Measurements from ENCODE around the gene ATP5F1B.

DNA sequence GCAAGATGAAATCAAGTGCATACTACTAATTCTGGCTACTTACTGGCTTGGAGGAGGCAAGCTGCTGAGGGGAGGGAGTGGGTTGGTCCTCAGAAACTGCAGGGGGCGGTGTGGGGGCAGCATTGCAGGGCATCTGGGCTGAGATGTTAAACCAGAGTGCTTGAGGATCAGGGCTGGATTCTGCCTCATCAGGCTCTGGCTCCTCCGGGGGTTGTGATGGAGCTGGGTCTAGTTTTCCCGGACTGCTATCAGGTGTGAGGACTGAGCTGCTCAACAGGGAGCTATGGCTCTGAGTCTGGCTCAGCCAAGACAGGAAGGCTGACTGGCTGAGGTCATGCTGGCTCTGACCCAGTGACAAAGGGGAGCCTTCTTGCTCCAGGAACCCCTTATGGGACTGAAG lies 44.3 kb downstream of the ATP5F1B start:
- no peak for TF ChIP-seq EP300 (IDR thresholded peaks at IDR 0.05; ENCODE audit: borderline replicate concordance)
- TF ChIP-seq RAD21 (IDR thresholded peaks at IDR 0.05; ENCODE audit: low read depth), result peak; percentile 20; the same call in 1 of the 2 replicates
- TF ChIP-seq, protein P1, sequence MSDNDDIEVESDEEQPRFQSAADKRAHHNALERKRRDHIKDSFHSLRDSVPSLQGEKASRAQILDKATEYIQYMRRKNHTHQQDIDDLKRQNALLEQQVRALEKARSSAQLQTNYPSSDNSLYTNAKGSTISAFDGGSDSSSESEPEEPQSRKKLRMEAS (IDR thresholded peaks at IDR 0.05), result no peak
- TF ChIP-seq YY1 (IDR thresholded peaks at IDR 0.05; ENCODE audit: low read depth), result no peak
- no peak for TF ChIP-seq CREB1 (IDR thresholded peaks at IDR 0.05; ENCODE audit: low read depth)
- TF ChIP-seq, protein P2, sequence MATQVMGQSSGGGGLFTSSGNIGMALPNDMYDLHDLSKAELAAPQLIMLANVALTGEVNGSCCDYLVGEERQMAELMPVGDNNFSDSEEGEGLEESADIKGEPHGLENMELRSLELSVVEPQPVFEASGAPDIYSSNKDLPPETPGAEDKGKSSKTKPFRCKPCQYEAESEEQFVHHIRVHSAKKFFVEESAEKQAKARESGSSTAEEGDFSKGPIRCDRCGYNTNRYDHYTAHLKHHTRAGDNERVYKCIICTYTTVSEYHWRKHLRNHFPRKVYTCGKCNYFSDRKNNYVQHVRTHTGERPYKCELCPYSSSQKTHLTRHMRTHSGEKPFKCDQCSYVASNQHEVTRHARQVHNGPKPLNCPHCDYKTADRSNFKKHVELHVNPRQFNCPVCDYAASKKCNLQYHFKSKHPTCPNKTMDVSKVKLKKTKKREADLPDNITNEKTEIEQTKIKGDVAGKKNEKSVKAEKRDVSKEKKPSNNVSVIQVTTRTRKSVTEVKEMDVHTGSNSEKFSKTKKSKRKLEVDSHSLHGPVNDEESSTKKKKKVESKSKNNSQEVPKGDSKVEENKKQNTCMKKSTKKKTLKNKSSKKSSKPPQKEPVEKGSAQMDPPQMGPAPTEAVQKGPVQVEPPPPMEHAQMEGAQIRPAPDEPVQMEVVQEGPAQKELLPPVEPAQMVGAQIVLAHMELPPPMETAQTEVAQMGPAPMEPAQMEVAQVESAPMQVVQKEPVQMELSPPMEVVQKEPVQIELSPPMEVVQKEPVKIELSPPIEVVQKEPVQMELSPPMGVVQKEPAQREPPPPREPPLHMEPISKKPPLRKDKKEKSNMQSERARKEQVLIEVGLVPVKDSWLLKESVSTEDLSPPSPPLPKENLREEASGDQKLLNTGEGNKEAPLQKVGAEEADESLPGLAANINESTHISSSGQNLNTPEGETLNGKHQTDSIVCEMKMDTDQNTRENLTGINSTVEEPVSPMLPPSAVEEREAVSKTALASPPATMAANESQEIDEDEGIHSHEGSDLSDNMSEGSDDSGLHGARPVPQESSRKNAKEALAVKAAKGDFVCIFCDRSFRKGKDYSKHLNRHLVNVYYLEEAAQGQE (IDR thresholded peaks at IDR 0.05; ENCODE audit: low read depth), result no peak
- no peak for TF ChIP-seq EGR1 (IDR thresholded peaks at IDR 0.05)
- no peak for TF ChIP-seq ZBTB7A (IDR thresholded peaks at IDR 0.05; ENCODE audit: low read depth)
- TF ChIP-seq TAF1 (IDR thresholded peaks at IDR 0.05; ENCODE audit: low read depth), result no peak
- TF ChIP-seq TCF12 (IDR thresholded peaks at IDR 0.05; ENCODE audit: low read depth), result no peak
